HepG2 (cell line): ENCODE results near the gene TNNT1. TPM values are rescaled to one million over a fixed set of nuclear protein-coding genes. Genes with fewer than 3 reads are reported as not detected.
A peak's percentile ranks its signal among the peaks of the same experiment; 100 is the strongest.

Source experiments
- ATAC-seq: fragments of 200-7000 bp; cut with Tn5 transposase; 3 replicates; pipeline ENCODE4 v1.9.1; 2020; ENCODE audit warnings: mild to moderate bottlenecking, moderate library complexity
- BruUV-seq: library from RNA; stranded (reverse); fragments of 400-500 nt; replicated peaks from 2 replicates; lab custom pipeline; 2021; lab: Mats Ljungman, UMichigan
- CTCF ChIA-PET: fragments of 300-600 bp; formaldehyde crosslinking; extraction: SDS; loops from one replicate; lab custom pipeline; 2021; ENCODE audit warnings: low total read pairs, inconsistent platforms, low intra/inter-chr PET ratio; lab: Yijun Ruan, JAX
- POLR2A ChIA-PET: fragments of 350-600 bp; sonication (Branson Sonifier 250); formaldehyde crosslinking; loops from one replicate; lab custom pipeline; 2020; ENCODE audit warnings: antibody characterized with exemption, inconsistent platforms; lab: Yijun Ruan, JAX
- DNase-seq: peaks from one replicate; pipeline ENCODE4 v3.0.0-alpha.2; 2015; ENCODE audit warnings: low spot score
- FAIRE-seq: peaks from 3 replicates; lab custom pipeline; 2011; peaks lifted over from hg19 to GRCh38; lab: Jason Lieb, UNC
- H2AFZ ChIP-seq: one replicate; pipeline ENCODE4 v1.6.1; 2011; ENCODE audit warnings: low read length, inconsistent platforms
- H3K27ac ChIP-seq: fragments of 300-600 bp; 3 replicates; pipeline ENCODE4 v1.8.0; 2011; ENCODE audit warnings: mixed run types, mild to moderate bottlenecking, mixed read lengths, low read length, inconsistent platforms; ENCODE audit not compliant: insufficient read depth; ENCODE audit errors: extremely low read length
- H3K27me3 ChIP-seq, 2 experiments: fragments of 200-600 bp in 1 of 2; 2 replicates in 1 of 2; 3 replicates in 1 of 2; pipeline versions ENCODE4 v1.6.0 to v1.8.0; 2011; ENCODE audit warnings: low read length in 2 of 2, mild to moderate bottlenecking in 2 of 2, moderate library complexity in 2 of 2, inconsistent platforms in 1 of 2; ENCODE audit not compliant: insufficient read depth in 2 of 2, control insufficient read depth in 1 of 2
- H3K36me3 ChIP-seq, 2 experiments: fragments of 200-600 bp in 1 of 2; replicated peaks in 1 of 2; 2 replicates in 1 of 2; 3 replicates in 1 of 2; pipeline versions ENCODE4 v1.5.1 to v1.8.0; 2011; ENCODE audit warnings: low read length in 2 of 2, inconsistent platforms in 1 of 2; ENCODE audit not compliant: insufficient read depth in 2 of 2, control insufficient read depth in 1 of 2
- H3K4me1 ChIP-seq: 2 replicates; pipeline ENCODE4 v1.5.1; 2012; ENCODE audit warnings: low read length, inconsistent platforms; ENCODE audit not compliant: insufficient read depth
- H3K4me2 ChIP-seq: 2 replicates; pipeline ENCODE4 v1.6.0; 2011; ENCODE audit warnings: low read depth, low read length, inconsistent platforms
- H3K4me3 ChIP-seq, 3 experiments: fragments of 200-600 bp in 1 of 3; sonication (generic), shearing (Covaris generic) in 1 of 3; replicated peaks in 1 of 3; 2 replicates each; pipeline ENCODE4 v1.5.1; 2011 to 2016; ENCODE audit warnings: low read length in 3 of 3, inconsistent platforms in 2 of 3, low read depth in 2 of 3, mild to moderate bottlenecking in 2 of 3, control low read depth in 1 of 3, mixed read lengths in 1 of 3; ENCODE audit not compliant: insufficient read depth in 1 of 3
- H3K79me2 ChIP-seq: one replicate; pipeline ENCODE4 v1.6.1; 2011; ENCODE audit warnings: low read length, inconsistent platforms; ENCODE audit not compliant: insufficient read depth
- H3K9ac ChIP-seq: 2 replicates; pipeline ENCODE4 v1.6.0; 2011; ENCODE audit warnings: mild to moderate bottlenecking, low read depth, low read length, inconsistent platforms; ENCODE audit not compliant: insufficient read depth
- H3K9me3 ChIP-seq: 2 replicates; pipeline ENCODE4 v1.5.1; 2012; ENCODE audit warnings: mild to moderate bottlenecking, low read length
- H4K20me1 ChIP-seq: 2 replicates; pipeline ENCODE4 v1.6.0; 2011; ENCODE audit warnings: inconsistent platforms, mild to moderate bottlenecking, low read length, moderate library complexity; ENCODE audit not compliant: insufficient read depth
- ADNP ChIP-seq: sonication (generic); formaldehyde crosslinking; IDR thresholded peaks from 2 replicates; pipeline ENCODE4 v1.4.0; 2020; ENCODE audit warnings: missing genetic modification reagents
- HNF4G ChIP-seq, 2 experiments: sonication (generic) in 1 of 2; formaldehyde crosslinking in 1 of 2; IDR thresholded peaks; 2 replicates each; pipeline versions ENCODE4 v1.4.0 to v1.6.1; 2011 to 2020; ENCODE audit warnings: borderline replicate concordance in 2 of 2, low read depth in 2 of 2, mild to moderate bottlenecking in 2 of 2, low read length in 1 of 2, missing genetic modification reagents in 1 of 2, moderate library complexity in 1 of 2
- KAT7 ChIP-seq: IDR thresholded peaks from 2 replicates; pipeline ENCODE4 v1.6.1; 2018; ENCODE audit warnings: borderline replicate concordance, missing compliant biosample characterization
- TAF15 ChIP-seq: fragments of 200-400 bp; formaldehyde crosslinking; IDR thresholded peaks from one replicate; pipeline ENCODE4 v1.6.1; 2018; ENCODE audit warnings: mild to moderate bottlenecking, low read depth, low read length; ENCODE audit not compliant: poor library complexity, severe bottlenecking
- THAP11 ChIP-seq: IDR thresholded peaks from 2 replicates; pipeline ENCODE4 v1.6.1; 2016; ENCODE audit warnings: missing biosample characterization, missing genetic modification reagents
- TP53 ChIP-seq: sonication (generic); formaldehyde crosslinking; conservative IDR thresholded peaks from 2 replicates; pipeline ENCODE4 v1.4.0; 2020; ENCODE audit warnings: missing genetic modification reagents
- ZBTB7B ChIP-seq: sonication (generic); formaldehyde crosslinking; IDR thresholded peaks from 2 replicates; pipeline ENCODE4 v1.4.0; 2020; ENCODE audit warnings: missing genetic modification reagents
- ZNF607 ChIP-seq: sonication (generic); formaldehyde crosslinking; IDR thresholded peaks from 2 replicates; pipeline ENCODE4 v1.5.1; 2020; ENCODE audit warnings: missing genetic modification reagents, mild to moderate bottlenecking, borderline replicate concordance
- ZSCAN25 ChIP-seq: sonication (generic); formaldehyde crosslinking; IDR thresholded peaks from 2 replicates; pipeline ENCODE4 v1.8.0; 2022; ENCODE audit warnings: mild to moderate bottlenecking, missing genetic modification reagents
- WGBS: methylation state at CpG from one replicate; pipeline ENCODE4 v1.1.6; 2017; ENCODE audit warnings: low lambda C conversion rate; 5-methylcytosine and 5-hydroxymethylcytosine counted together
- in situ Hi-C: cut with HindIII; loops from 2 replicates; pipeline ENCODE4 v1.10.0; 2017; ENCODE audit warnings: low pct_unique_long_range_greater_than_20kb; ENCODE audit not compliant: extremely low pct_ligation_motif_present
- intact Hi-C: fragments of 100-400 bp; cut with micrococcal nuclease; formaldehyde crosslinking; loops from one replicate; pipeline ENCODE4 v1.10.0; 2022; ENCODE audit not compliant: unreplicated experiment
- polyA plus RNA-seq, 8 experiments: library from polyadenylated mRNA; depleted of rRNA in 3 of 8; stranded (reverse) in 7 of 8; unstranded in 1 of 8; fragments of >200 nt; fragmentation: Illumina TruSeq in 4 of 8; extraction: Trizol in 4 of 8; gene quantifications; 2 replicates each; pipeline versions ENCODE4 v1.2.1 to v1.2.3, GENCODE V29; 2011 to 2016; ENCODE audit warnings: low read depth in 4 of 8, missing spikeins in 1 of 8, mixed read lengths in 1 of 8; ENCODE audit not compliant: insufficient read depth in 1 of 8
- total RNA-seq, 5 experiments: library from RNA; depleted of rRNA; stranded (reverse); fragments of >200 nt; fragmentation: Illumina TruSeq; extraction: Trizol; gene quantifications; 2 replicates each; pipeline ENCODE4 v1.2.3, GENCODE V29; 2016; ENCODE audit warnings: low read depth in 1 of 5
- TF ChIP-seq, protein P1 (sequence below): IDR thresholded peaks from 2 replicates; pipeline ENCODE4 v1.6.1; 2012; ENCODE audit warnings: inconsistent platforms
- TF ChIP-seq, protein P2 (sequence below): sonication (generic); formaldehyde crosslinking; IDR thresholded peaks from 2 replicates; pipeline ENCODE4 v1.8.1; 2023; ENCODE audit warnings: missing genetic modification reagents, mild to moderate bottlenecking, borderline replicate concordance
- TF ChIP-seq, protein P3 (sequence below): sonication (generic); formaldehyde crosslinking; IDR thresholded peaks from 2 replicates; pipeline ENCODE4 v1.4.0; 2020; ENCODE audit warnings: missing genetic modification reagents

TNNT1 gene
- total and polyA plus RNA-seq, 2 of the 13 experiments (the other 11 are each of a cell fraction or from before 2014, with no cell fraction given), result 1.3 to 2.4 TPM

DNA sequence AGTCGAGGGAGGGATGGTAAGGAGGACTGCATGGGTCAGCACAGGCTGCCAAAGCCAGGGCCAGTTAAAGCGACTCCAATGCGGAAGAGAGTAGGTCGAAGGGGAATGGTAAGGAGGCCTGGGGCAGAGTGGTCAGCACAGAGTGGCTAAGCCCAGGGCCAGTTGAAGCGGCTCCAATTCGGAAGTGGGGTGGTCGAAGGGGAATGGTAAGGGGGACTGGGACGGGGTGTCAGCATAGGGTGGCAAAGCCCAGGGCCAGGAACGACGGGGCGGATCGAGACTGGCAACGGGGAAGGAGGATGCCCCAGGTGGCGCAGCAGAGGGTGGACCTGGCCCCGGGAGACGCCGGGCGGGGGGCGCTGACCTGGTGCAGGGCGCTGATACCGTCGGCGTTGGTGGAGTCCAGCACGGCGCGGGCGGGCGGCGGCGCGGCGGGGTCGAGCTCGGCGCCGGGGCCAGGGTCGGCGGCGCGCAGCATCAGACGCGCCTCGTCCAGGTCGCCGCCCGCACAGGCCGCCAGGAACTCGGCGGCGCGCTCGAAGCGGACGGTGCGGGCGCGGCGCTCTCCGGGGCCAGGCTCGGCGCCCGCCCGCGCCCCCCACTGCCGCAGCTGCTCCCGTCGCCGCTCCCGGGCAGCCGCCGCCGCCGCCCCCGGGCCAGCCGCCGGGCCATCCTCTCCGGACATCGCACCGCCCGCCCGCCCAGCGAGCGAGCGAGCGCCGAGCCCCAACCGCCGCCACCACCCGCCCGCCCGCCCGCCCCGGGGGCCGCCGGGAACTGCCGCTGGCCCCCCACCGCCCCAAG, 31.9 kb downstream of the TNNT1 start, which contains the start of gene PPP1R12C:
PPP1R12C (minus strand) TSS at position 779 of the 804 bp plus-strand sequence; CDS start at position 685, 94 bp downstream.
- H3K9ac ChIP-seq, result peak within 1 kb of the TSS; percentile 85
- H3K36me3 ChIP-seq, result peaks cover 3 to 7% of the 10 kb centered on the region in 2 experiments; a peak in 1 of 5 replicates
- intact Hi-C loops, result loop anchor here (1.0 kb wide), 1 partner anchor 90 kb away; no protein-coding TSS in a partner anchor
- no peak within 1 kb of the TSS for H2AFZ ChIP-seq
- no peaks in the 10 kb centered on the region for H3K9me3 ChIP-seq
- POLR2A ChIA-PET, result interaction anchor here (0.6 to 1.7 kb wide), 13 partner anchors 10 to 508 kb away, joined by 3 to 7 read pairs (median 4); partner anchors contain the start of genes FIZ1, ISOC2, RDH13 and UBE2S
- FAIRE-seq (no peak), DNase-seq (no peak), ATAC-seq (peak; percentile 38)
- H3K79me2 ChIP-seq, result peaks cover 32% of the 10 kb centered on the region
- peaks cover 14% of the 10 kb centered on the region for H4K20me1 ChIP-seq
- H3K4me2 ChIP-seq, result peak within 1 kb of the TSS; percentile 98
- H3K27ac ChIP-seq, result peak within 1 kb of the TSS; percentile 47
- CTCF ChIA-PET, result no interaction called here
- peaks cover 43% of the 10 kb centered on the region for H3K4me1 ChIP-seq
- in situ Hi-C loops, result no loop called here
- WGBS, result 1% methylated on average over 20 of the region's 97 CpGs
- no TSS peak for BruUV-seq
- H3K4me3 ChIP-seq, result peak within 1 kb of the TSS; percentile 86 to 99 (median 98)
- H3K27me3 ChIP-seq, result no peaks in the 10 kb centered on the region
- TF ChIP-seq, protein P1, sequence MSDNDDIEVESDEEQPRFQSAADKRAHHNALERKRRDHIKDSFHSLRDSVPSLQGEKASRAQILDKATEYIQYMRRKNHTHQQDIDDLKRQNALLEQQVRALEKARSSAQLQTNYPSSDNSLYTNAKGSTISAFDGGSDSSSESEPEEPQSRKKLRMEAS, result peak; percentile 9; the same call in 1 of the 2 replicates
- TF ChIP-seq ZNF607 (no peak), KAT7 (CRISPR knock-in tag) (0 out of 2 replicates have a peak, but pooled peaks have one; percentile 1), THAP11 (CRISPR knock-in tag) (peak; percentile 14; the same call in 1 of the 2 replicates), HNF4G (IDR thresholded peaks at IDR 0.05; ENCODE audit: borderline replicate concordance, low read depth, low read length) (0 out of 2 replicates have a peak, but pooled peaks have one; percentile 3), HNF4G (CRISPR knock-in tag; IDR thresholded peaks at IDR 0.05; ENCODE audit: borderline replicate concordance, low read depth) (no peak), TP53 (no peak), ZSCAN25 (no peak), ADNP (no peak), TAF15 (peak; percentile 3), ZBTB7B (CRISPR knock-in tag) (0 out of 2 replicates have a peak, but pooled peaks have one; percentile 32)
- TF ChIP-seq, protein P2, sequence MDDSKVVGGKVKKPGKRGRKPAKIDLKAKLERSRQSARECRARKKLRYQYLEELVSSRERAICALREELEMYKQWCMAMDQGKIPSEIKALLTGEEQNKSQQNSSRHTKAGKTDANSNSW (CRISPR knock-in tag), result no peak
- TF ChIP-seq, protein P3, sequence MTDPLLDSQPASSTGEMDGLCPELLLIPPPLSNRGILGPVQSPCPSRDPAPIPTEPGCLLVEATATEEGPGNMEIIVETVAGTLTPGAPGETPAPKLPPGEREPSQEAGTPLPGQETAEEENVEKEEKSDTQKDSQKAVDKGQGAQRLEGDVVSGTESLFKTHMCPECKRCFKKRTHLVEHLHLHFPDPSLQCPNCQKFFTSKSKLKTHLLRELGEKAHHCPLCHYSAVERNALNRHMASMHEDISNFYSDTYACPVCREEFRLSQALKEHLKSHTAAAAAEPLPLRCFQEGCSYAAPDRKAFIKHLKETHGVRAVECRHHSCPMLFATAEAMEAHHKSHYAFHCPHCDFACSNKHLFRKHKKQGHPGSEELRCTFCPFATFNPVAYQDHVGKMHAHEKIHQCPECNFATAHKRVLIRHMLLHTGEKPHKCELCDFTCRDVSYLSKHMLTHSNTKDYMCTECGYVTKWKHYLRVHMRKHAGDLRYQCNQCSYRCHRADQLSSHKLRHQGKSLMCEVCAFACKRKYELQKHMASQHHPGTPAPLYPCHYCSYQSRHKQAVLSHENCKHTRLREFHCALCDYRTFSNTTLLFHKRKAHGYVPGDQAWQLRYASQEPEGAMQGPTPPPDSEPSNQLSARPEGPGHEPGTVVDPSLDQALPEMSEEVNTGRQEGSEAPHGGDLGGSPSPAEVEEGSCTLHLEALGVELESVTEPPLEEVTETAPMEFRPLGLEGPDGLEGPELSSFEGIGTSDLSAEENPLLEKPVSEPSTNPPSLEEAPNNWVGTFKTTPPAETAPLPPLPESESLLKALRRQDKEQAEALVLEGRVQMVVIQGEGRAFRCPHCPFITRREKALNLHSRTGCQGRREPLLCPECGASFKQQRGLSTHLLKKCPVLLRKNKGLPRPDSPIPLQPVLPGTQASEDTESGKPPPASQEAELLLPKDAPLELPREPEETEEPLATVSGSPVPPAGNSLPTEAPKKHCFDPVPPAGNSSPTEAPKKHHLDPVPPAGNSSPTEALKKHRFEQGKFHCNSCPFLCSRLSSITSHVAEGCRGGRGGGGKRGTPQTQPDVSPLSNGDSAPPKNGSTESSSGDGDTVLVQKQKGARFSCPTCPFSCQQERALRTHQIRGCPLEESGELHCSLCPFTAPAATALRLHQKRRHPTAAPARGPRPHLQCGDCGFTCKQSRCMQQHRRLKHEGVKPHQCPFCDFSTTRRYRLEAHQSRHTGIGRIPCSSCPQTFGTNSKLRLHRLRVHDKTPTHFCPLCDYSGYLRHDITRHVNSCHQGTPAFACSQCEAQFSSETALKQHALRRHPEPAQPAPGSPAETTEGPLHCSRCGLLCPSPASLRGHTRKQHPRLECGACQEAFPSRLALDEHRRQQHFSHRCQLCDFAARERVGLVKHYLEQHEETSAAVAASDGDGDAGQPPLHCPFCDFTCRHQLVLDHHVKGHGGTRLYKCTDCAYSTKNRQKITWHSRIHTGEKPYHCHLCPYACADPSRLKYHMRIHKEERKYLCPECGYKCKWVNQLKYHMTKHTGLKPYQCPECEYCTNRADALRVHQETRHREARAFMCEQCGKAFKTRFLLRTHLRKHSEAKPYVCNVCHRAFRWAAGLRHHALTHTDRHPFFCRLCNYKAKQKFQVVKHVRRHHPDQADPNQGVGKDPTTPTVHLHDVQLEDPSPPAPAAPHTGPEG, result peak; percentile 96
